ENCODE data around the gene OSBP2.

OSBP2 gene

DNA sequence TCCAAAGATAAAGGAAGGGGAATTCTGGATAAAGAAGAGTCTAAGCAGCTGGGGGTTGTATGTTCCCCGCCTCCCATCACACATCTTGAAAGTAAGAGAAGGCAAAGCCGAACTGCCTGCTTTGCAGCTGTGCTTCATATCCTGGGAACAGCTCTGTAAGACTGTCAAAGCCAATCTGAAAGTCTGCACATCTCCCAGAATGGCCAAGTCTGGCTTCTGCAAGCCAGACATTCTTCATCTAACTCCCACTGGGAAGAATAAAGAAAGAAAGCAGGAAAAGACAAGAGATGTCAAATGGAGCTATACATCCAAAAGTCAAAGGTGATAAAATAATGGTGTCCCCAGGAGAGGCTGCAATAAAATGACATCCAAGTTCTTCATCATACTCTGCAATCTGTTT is 258.5 kb downstream of the OSBP2 start:
- Histone ChIP-seq H2AFZ (ENCODE audit: low read length) (no peak overlapping the region), H3K27me3 (ENCODE audit: insufficient read depth, low read length, poor library complexity, severe bottlenecking) (no peaks in the 10 kb centered on the region), H3F3A (ENCODE audit: low read depth) (no peaks in the 10 kb centered on the region), H3K9me2 (replicated peaks; ENCODE audit: low read depth, low read length) (no peaks in the 10 kb centered on the region), H4K20me1 (ENCODE audit: insufficient read depth, low read length, poor library complexity, severe bottlenecking) (peaks cover 4% of the 10 kb centered on the region), H3K36me3 (ENCODE audit: insufficient read depth, low read length) (peaks cover 25% of the 10 kb centered on the region; the same call in 1 of the 2 replicates), H3K79me2 (ENCODE audit: insufficient read depth, low read length) (no peaks in the 10 kb centered on the region), H3K9ac (ENCODE audit: low read depth, low read length, poor library complexity, severe bottlenecking) (no peak overlapping the region), H3K4me1 (ENCODE audit: insufficient read depth, low read length, poor library complexity, severe bottlenecking) (no peaks in the 10 kb centered on the region), H3K4me3 (ENCODE audit: low read length, poor library complexity, severe bottlenecking) (no peak overlapping the region), H3K4me2 (ENCODE audit: low read depth, low read length, poor library complexity, severe bottlenecking) (no peak overlapping the region), H3K9me3 (ENCODE audit: insufficient read depth, low read depth, low read length) (no peaks in the 10 kb centered on the region)
- no peak for TF ChIP-seq EZH2phosphoT487 (IDR thresholded peaks at IDR 0.05; ENCODE audit: borderline replicate concordance)
- TF ChIP-seq, protein P1, sequence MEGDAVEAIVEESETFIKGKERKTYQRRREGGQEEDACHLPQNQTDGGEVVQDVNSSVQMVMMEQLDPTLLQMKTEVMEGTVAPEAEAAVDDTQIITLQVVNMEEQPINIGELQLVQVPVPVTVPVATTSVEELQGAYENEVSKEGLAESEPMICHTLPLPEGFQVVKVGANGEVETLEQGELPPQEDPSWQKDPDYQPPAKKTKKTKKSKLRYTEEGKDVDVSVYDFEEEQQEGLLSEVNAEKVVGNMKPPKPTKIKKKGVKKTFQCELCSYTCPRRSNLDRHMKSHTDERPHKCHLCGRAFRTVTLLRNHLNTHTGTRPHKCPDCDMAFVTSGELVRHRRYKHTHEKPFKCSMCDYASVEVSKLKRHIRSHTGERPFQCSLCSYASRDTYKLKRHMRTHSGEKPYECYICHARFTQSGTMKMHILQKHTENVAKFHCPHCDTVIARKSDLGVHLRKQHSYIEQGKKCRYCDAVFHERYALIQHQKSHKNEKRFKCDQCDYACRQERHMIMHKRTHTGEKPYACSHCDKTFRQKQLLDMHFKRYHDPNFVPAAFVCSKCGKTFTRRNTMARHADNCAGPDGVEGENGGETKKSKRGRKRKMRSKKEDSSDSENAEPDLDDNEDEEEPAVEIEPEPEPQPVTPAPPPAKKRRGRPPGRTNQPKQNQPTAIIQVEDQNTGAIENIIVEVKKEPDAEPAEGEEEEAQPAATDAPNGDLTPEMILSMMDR (conservative IDR thresholded peaks at IDR 0.05; ENCODE audit: low read length) = no peak

DNA sequence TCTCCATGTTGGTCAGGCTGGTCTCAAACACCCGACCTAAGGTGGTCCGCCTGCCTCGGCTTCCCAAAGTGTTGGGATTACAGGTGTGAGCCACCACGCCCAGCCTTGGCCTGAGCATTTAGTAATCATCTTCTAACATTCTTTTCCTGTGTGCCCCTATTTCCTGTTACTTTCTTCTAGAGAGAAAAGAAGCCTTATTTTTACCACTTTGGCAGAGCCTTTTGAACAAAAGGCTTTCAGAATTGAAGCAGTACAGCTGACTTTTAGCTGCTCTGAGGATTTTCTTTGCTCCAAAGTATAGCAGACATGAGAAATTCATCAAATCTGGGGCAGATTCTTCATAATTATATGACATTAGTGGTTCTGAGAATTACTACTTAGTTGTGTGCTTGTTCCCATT is 260.5 kb downstream of the OSBP2 start:
- no peak overlapping the region for H3K9ac ChIP-seq (ENCODE audit: low read depth, low read length, poor library complexity, severe bottlenecking)
- no peaks in the 10 kb centered on the region for H3K9me3 ChIP-seq (ENCODE audit: insufficient read depth, low read depth, low read length)
- H3F3A ChIP-seq (ENCODE audit: low read depth) = no peaks in the 10 kb centered on the region
- H3K79me2 ChIP-seq (ENCODE audit: insufficient read depth, low read length) = no peaks in the 10 kb centered on the region
- H3K4me3 ChIP-seq (ENCODE audit: low read length, poor library complexity, severe bottlenecking) = no peak overlapping the region
- H3K27me3 ChIP-seq (ENCODE audit: insufficient read depth, low read length, poor library complexity, severe bottlenecking) = no peaks in the 10 kb centered on the region
- H3K9me2 ChIP-seq (replicated peaks; ENCODE audit: low read depth, low read length) = no peaks in the 10 kb centered on the region
- no peaks in the 10 kb centered on the region for H3K4me1 ChIP-seq (ENCODE audit: insufficient read depth, low read length, poor library complexity, severe bottlenecking)
- no peak overlapping the region for H2AFZ ChIP-seq (ENCODE audit: low read length)
- peaks cover 7% of the 10 kb centered on the region; the same call in 1 of the 2 replicates for H3K36me3 ChIP-seq (ENCODE audit: insufficient read depth, low read length)
- no peak overlapping the region for H3K4me2 ChIP-seq (ENCODE audit: low read depth, low read length, poor library complexity, severe bottlenecking)
- TF ChIP-seq EZH2phosphoT487 (IDR thresholded peaks at IDR 0.05; ENCODE audit: borderline replicate concordance) = no peak
- TF ChIP-seq, protein P1 (conservative IDR thresholded peaks at IDR 0.05; ENCODE audit: low read length) = no peak
- peaks cover 4% of the 10 kb centered on the region for H4K20me1 ChIP-seq (ENCODE audit: insufficient read depth, low read length, poor library complexity, severe bottlenecking)

All from Loucy (cell line).